K562 (cell line): ENCODE results near the gene ORC2. TPM values are rescaled to one million over a fixed set of nuclear protein-coding genes. Genes with fewer than 3 reads are reported as not detected.

ENCODE experiments used
- CREM ChIP-seq: IDR thresholded peaks from 2 replicates; pipeline ENCODE4 v1.6.1; 2014; ENCODE audit warnings: antibody characterized with exemption, low read depth
- E2F6 ChIP-seq, 2 experiments: IDR thresholded peaks; 2 replicates each; pipeline ENCODE4 v1.6.1; 2011; ENCODE audit warnings: borderline replicate concordance in 1 of 2, control low read depth in 1 of 2, low read depth in 1 of 2, low read length in 1 of 2, mild to moderate bottlenecking in 1 of 2, mixed read lengths in 1 of 2, moderate library complexity in 1 of 2; ENCODE audit not compliant: insufficient read depth in 1 of 2, insufficient read length in 1 of 2, poor library complexity in 1 of 2, severe bottlenecking in 1 of 2; ENCODE audit errors: extremely low read depth in 1 of 2
- ETS2 ChIP-seq: IDR thresholded peaks from 2 replicates; pipeline ENCODE4 v1.6.1; 2016; ENCODE audit warnings: borderline replicate concordance, missing genetic modification characterization, mild to moderate bottlenecking, moderate library complexity, missing compliant biosample characterization; ENCODE audit not compliant: poor library complexity, severe bottlenecking
- ID3 ChIP-seq, 2 experiments: fragments of 250-450 bp in 1 of 2; fragments of 450-650 bp in 1 of 2; sonication (Bioruptor Pico) in 1 of 2; IDR thresholded peaks; 2 replicates each; pipeline versions ENCODE4 v1.6.1 to v1.8.0; 2016 to 2021; ENCODE audit warnings: mild to moderate bottlenecking in 2 of 2, moderate library complexity in 2 of 2, missing compliant biosample characterization in 1 of 2, missing genetic modification characterization in 1 of 2
- JUN ChIP-seq, 2 experiments: sonication (generic) in 1 of 2; formaldehyde crosslinking in 1 of 2; IDR thresholded peaks; 2 replicates each; pipeline versions ENCODE4 v1.6.1 to v1.8.0; 2012 to 2022; ENCODE audit warnings: borderline replicate concordance in 2 of 2, mild to moderate bottlenecking in 2 of 2, improper control_type of control experiment in 1 of 2, low read depth in 1 of 2, low read length in 1 of 2, missing genetic modification reagents in 1 of 2
- KDM5B ChIP-seq: fragments of 200-600 bp; sonication (generic); IDR thresholded peaks from 2 replicates; pipeline ENCODE4 v1.6.1; 2012; ENCODE audit warnings: low read depth, mild to moderate bottlenecking, moderate library complexity, low read length, control low read depth, inconsistent platforms; ENCODE audit not compliant: insufficient replicate concordance
- MXI1 ChIP-seq: IDR thresholded peaks from 2 replicates; pipeline ENCODE4 v1.6.1; 2011; ENCODE audit warnings: low read depth, mild to moderate bottlenecking, improper control_type of control experiment, low read length
- NFE2 ChIP-seq: IDR thresholded peaks from 2 replicates; pipeline ENCODE4 v1.6.1; 2014; ENCODE audit warnings: antibody characterized with exemption, low read depth
- NR2C2 ChIP-seq, 2 experiments: fragments of 200-800 bp in 1 of 2; sonication (Bioruptor generic) in 1 of 2; sonication (generic) in 1 of 2; formaldehyde crosslinking in 1 of 2; IDR thresholded peaks; 2 replicates each; pipeline versions ENCODE4 v1.6.1 to v1.8.0; 2016 to 2022; ENCODE audit warnings: mild to moderate bottlenecking in 1 of 2, missing compliant biosample characterization in 1 of 2, missing genetic modification characterization in 1 of 2, missing genetic modification reagents in 1 of 2
- RBBP5 ChIP-seq: fragments of 200-600 bp; sonication (generic); IDR thresholded peaks from 2 replicates; pipeline ENCODE4 v1.6.1; 2012; ENCODE audit warnings: borderline replicate concordance, mild to moderate bottlenecking, low read length, control low read depth, inconsistent platforms; ENCODE audit not compliant: insufficient read depth, poor library complexity, severe bottlenecking
- SMARCA5 ChIP-seq: fragments of 450-650 bp; IDR thresholded peaks from 2 replicates; pipeline ENCODE4 v1.6.1; 2016
- SUPT5H ChIP-seq: fragments of 450-650 bp; IDR thresholded peaks from 2 replicates; pipeline ENCODE4 v1.6.1; 2016
- TBP ChIP-seq: optimal IDR thresholded peaks from 2 replicates; pipeline ENCODE3; 2011; ENCODE audit warnings: low read depth, low read length, improper control_type of control experiment
- TFAP4 ChIP-seq: sonication (generic); formaldehyde crosslinking; IDR thresholded peaks from 2 replicates; pipeline ENCODE4 v1.8.0; 2022; ENCODE audit warnings: missing genetic modification reagents, mild to moderate bottlenecking, moderate library complexity, borderline replicate concordance
- USF2 ChIP-seq: sonication (generic); formaldehyde crosslinking; IDR thresholded peaks from 2 replicates; pipeline ENCODE4 v1.5.0; 2020; ENCODE audit warnings: missing genetic modification reagents
- ZC3H11A ChIP-seq: IDR thresholded peaks from 2 replicates; pipeline ENCODE4 v1.6.1; 2012; ENCODE audit warnings: low read depth, low read length, improper control_type of control experiment
- ZC3H8 ChIP-seq: fragments of 450-650 bp; IDR thresholded peaks from 2 replicates; pipeline ENCODE4 v1.6.1; 2017
- ZNF398 ChIP-seq: fragments of 250-450 bp; sonication (Bioruptor Pico); IDR thresholded peaks from 2 replicates; pipeline ENCODE4 v1.8.0; 2021; ENCODE audit warnings: moderate library complexity, mild to moderate bottlenecking, inconsistent platforms
- ZNF589 ChIP-seq: fragments of 200-800 bp; sonication (Bioruptor generic); IDR thresholded peaks from 2 replicates; pipeline ENCODE4 v1.6.1; 2016; ENCODE audit warnings: low read depth, missing genetic modification characterization, missing compliant biosample characterization
- polyA plus RNA-seq, 8 experiments: library from polyadenylated mRNA; depleted of rRNA in 4 of 8; stranded (reverse) in 5 of 8; unstranded in 3 of 8; fragments of >200 nt; fragmentation: Nextera tagmentation in 2 of 8; fragmentation: Illumina TruSeq in 1 of 8; extraction: Ambion mirVana in 2 of 8; extraction: Trizol in 1 of 8; gene quantifications; 2 replicates each; pipeline versions ENCODE4 v1.2.1 to v1.2.3, GENCODE V29; 2011 to 2014; ENCODE audit warnings: inconsistent platforms in 1 of 8, missing spikeins in 1 of 8
- total RNA-seq, 7 experiments: library from RNA; depleted of rRNA in 6 of 7; stranded (reverse); fragments of >200 nt in 6 of 7; fragmentation: Illumina TruSeq in 2 of 7; extraction: Trizol in 2 of 7; gene quantifications; 2 replicates each; pipeline versions ENCODE4 v1.2.1 to v1.2.3, GENCODE V29; 2011 to 2021; ENCODE audit warnings: low replicate concordance in 1 of 7

Gene ORC2
- total and polyA plus RNA-seq, 9 of the 15 experiments (the other 6 are each of a cell fraction or from before 2014, with no cell fraction given) = 5.6 to 41.1 (median 19.0) TPM

GRCh38 chr2:200864176-200865034 is 99.1 kb downstream of the ORC2 start, which contains the start of gene CLK1 (continued):
- TF ChIP-seq TFAP4 (CRISPR knock-in tag) (peak; percentile 99), SUPT5H (peak; percentile 95), JUN (IDR thresholded peaks at IDR 0.05; ENCODE audit: borderline replicate concordance, low read depth, low read length) (0 out of 2 replicates have a peak, but pooled peaks have one; percentile 12), JUN (CRISPR knock-in tag; IDR thresholded peaks at IDR 0.05; ENCODE audit: borderline replicate concordance) (0 out of 2 replicates have a peak, but pooled peaks have one; percentile 42), SMARCA5 (no peak), NR2C2 (CRISPR knock-in tag; IDR thresholded peaks at IDR 0.05) (peak; percentile 66; the same call in 1 of the 2 replicates), NR2C2 (tag; IDR thresholded peaks at IDR 0.05) (peak; percentile 73), ZNF589 (CRISPR knock-in tag) (peak; percentile 13; the same call in 1 of the 2 replicates), E2F6 (IDR thresholded peaks at IDR 0.05; ENCODE audit: borderline replicate concordance in 1 of 2, extremely low read depth in 1 of 2, insufficient read depth in 1 of 2, insufficient read length in 1 of 2, low read depth in 1 of 2, low read length in 1 of 2, poor library complexity in 1 of 2, severe bottlenecking in 1 of 2) (peak; percentile 94 to 98), ZC3H8 (no peak), USF2 (CRISPR knock-in tag) (no peak), NFE2 (peak; percentile 43; the same call in 1 of the 2 replicates), RBBP5 (peak; percentile 82), MXI1 (0 out of 2 replicates have a peak, but pooled peaks have one; percentile 32), ZC3H11A (peak; percentile 97), ID3 (CRISPR knock-in tag; IDR thresholded peaks at IDR 0.05) (no peak), ID3 (tag; IDR thresholded peaks at IDR 0.05) (peak; percentile 77), ETS2 (no peak), TBP (peak; percentile 95), CREM (peak; percentile 97), ZNF398 (CRISPR knock-in tag) (no peak), KDM5B (peak; percentile 93)
